HG03135 (cell line): ENCODE measurements around the gene H2BK1.

Source experiments
- ATAC-seq: cut with Tn5 transposase; IDR thresholded peaks from one replicate; pipeline ENCODE4 v1.9.1; 2021; ENCODE audit warnings: mild to moderate bottlenecking, moderate library complexity; ENCODE audit not compliant: unreplicated experiment

H2BK1 gene

GRCh38 chr7:151210087-151210854, at the start of gene H2BK1:
Gene H2BK1 (minus strand): TSS chr7:151210488. CDS start chr7:151210318, 170 bp downstream.
- no peak for ATAC-seq

GRCh38 chr7:151257990-151258389, 47.7 kb upstream of the H2BK1 start:
- ATAC-seq, result no peak

- ATAC-seq, result no peak
Measured at GRCh38 chr7:151256410-151257045, 46.2 kb upstream of the H2BK1 start.

GRCh38 chr7:151255390-151255789, 45.1 kb upstream of the H2BK1 start:
- no peak for ATAC-seq

GRCh38 chr7:151254851-151255250, 44.6 kb upstream of the H2BK1 start:
- ATAC-seq, result no peak

- ATAC-seq, result no peak
Measured at GRCh38 chr7:151254316-151254715, 44.0 kb upstream of the H2BK1 start.

GRCh38 chr7:151252961-151253711, 42.8 kb upstream of the H2BK1 start:
- ATAC-seq, result no peak

GRCh38 chr7:151252561-151252835, 42.2 kb upstream of the H2BK1 start:
- no peak for ATAC-seq

GRCh38 chr7:151251689-151252560, 41.6 kb upstream of the H2BK1 start:
- ATAC-seq, result no peak

GRCh38 chr7:151251328-151251688, 41.0 kb upstream of the H2BK1 start:
- ATAC-seq, result no peak

GRCh38 chr7:151250181-151251132, 40.2 kb upstream of the H2BK1 start:
- no peak for ATAC-seq

GRCh38 chr7:151249732-151250072, 39.4 kb upstream of the H2BK1 start:
- no peak for ATAC-seq

GRCh38 chr7:151249034-151249731, 38.9 kb upstream of the H2BK1 start:
- no peak for ATAC-seq

- ATAC-seq, result no peak
Measured at GRCh38 chr7:151248346-151249033, 38.2 kb upstream of the H2BK1 start, which contains the start of gene SMARCD3. Gene SMARCD3 (minus strand): TSS chr7:151248694. CDS start chr7:151248562, 132 bp downstream.

GRCh38 chr7:151247611-151248345, 37.5 kb upstream of the H2BK1 start:
- no peak for ATAC-seq

GRCh38 chr7:151246851-151247580, 36.7 kb upstream of the H2BK1 start:
- ATAC-seq, result no peak

- no peak for ATAC-seq
Measured at GRCh38 chr7:151246102-151246850, 36.0 kb upstream of the H2BK1 start.
